Measurements from ENCODE around the gene IFITM2.
"Not testable (repeated sequence)": the region's sequence is repeated elsewhere in the genome, so short reads cannot be mapped to it uniquely, and the experiment has no call there.

Gene IFITM2

DNA sequence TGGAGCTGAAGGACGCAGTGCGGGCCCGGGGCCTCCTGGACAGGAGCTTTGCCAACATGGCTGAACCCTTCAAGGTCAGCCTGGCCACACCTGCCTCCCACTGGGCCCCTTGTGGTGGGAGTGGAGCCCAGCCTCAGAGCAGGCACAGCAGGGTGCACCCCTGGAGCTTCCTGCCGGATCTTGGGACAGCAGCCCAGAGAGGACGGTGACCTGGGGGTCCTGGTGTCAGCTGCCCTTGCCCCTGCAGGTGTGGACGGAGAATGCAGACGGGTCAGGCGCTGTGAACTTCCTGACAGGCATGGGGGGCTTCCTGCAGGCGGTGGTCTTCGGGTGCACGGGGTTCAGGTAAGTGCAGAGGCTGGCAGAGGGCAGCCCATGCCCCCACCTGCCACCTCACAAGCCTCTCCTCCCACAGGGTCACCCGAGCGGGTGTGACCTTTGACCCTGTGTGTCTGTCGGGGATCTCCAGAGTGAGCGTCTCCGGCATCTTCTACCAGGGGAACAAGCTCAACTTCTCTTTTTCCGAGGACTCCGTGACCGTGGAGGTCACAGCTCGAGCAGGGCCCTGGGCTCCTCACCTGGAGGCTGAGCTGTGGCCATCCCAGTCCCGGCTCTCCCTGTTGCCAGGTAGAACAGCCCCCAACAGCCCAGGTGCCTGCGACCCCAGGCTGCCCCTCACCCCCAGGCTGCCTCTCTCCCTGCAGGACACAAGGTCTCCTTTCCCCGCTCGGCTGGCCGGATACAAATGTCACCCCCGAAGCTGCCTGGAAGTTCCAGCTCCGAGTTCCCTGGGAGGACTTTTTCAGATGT is 13.6 kb upstream of the IFITM2 start:
- DNase-seq = no peak

DNA sequence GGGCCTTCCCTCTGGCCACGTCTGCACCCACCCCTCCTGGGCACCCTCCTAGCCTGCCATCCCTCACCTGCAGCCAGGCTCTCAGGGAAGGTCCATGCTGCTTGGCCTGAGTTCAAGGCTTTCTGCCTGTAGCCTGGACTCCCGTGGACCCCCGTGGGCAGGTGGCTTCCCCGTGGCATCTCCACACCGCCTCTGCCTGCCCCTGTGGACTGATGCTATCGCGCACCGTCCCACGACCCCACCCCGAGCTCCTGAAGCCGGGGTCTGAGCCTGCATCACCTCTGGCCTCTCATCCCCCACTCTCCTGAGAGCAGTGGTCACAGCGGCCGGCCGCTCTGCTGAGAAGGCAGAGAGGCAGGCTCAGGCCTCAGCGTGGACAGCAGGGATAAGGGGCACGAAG is 12.8 kb upstream of the IFITM2 start:
- no peak for DNase-seq

DNA sequence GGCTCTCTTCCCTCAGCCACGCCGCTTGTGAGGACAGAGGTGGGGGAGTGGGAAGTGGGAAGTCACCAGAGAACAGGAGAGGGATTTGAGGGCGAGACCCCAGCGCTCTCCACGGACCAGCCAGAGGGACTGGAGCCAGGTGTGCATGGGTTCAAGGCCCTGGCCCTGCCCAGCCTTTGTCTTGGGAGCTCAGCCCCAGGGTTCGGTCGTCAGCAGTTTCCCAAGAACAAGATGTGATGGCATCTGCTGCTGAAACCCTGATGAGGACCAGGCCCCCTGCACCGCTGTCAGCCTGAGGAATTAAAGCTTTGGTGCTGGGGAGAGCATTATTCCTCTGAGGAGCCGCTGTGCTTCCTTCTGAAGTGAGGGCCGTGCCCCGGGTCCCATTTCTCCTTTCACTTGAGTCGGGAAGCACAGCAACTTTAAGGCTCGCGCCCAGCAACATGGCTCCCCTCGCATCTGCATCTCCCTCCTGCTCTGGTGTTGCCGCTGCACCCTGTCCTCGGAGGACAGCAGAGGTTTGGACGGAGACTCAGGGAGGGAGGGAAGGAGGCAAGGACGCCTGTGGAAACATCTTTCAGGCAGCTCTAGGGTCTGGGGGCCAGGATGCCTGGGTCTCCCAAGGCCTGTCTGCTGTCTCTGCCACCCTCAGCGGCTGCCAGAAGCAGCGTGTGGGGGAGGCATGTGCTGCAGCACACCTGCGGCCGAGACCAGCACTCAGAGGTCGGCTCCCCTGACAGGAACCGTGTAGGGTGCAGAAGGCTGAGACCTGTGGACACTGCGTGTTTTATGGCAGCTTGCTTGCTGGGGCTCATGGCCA is 12.1 kb upstream of the IFITM2 start:
- DNase-seq = no peak

DNA sequence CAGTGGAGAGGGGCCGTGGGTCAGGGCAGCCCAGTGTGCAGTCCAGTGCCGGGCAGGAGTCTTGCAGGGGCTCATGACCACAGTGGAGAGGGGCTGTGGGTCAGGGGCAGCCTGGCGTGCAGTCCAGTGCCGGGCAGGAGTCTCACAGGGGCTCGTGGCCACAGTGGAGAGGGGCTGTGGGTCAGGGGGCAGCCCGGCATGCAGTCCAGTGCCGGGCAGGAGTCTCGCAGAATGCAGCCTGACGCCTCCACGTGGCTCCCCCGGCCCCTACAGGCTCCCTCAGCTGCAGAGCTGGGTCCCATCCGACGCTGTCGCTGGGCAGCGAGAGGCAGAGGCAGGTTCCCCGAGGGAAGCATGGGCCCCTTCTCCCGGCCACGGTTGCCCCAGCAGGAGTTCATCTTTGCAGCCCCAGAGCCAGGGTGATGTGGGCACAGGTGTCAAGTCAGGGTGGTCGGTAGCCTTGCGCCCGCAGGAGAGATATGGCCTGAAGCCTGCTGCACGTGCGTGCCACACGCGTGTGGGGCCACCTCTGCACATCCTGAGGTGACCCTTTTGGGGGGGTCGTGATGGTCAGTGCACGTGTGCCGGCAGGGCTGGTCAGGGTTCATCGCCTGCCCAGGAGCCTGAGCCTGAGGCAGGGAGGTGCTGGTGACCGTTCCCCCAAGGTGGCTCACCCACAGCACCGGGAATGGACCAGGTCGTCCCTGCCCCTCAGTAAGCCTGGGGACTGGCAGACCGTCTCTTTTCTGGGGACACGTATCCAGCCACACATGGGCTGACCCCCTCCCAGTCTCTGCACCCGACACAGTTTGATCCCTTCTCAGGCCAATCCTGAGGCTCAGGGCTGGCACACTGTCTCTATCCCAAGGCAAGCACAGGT is 11.2 kb upstream of the IFITM2 start:
- DNase-seq = no peak

DNA sequence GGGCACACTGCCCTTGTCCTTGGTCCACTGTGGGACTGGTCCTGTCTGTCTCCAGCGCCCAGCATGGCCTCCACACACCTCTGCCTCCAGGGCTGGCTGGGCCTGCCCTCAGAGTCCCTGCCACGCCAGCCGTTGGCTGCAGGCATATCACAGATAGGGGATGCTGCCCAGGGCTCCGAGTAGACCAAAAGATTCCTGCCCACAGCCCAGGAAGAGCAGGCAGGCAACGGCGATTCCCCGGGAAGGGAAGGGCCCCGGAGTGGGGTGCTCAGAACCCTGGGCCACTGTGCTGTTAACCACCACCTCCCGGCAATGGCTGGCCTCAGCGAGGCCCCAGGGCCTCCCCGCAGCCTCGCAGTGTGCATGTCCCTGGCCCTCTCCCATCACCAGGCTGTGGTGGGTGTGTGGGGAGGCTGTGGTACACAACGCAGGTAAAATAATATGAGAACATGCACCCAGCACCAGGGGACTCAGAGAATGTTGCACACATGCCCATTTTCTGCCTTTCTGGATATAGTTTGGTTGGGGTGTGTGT is 10.5 kb upstream of the IFITM2 start:
- DNase-seq = no peak

DNA sequence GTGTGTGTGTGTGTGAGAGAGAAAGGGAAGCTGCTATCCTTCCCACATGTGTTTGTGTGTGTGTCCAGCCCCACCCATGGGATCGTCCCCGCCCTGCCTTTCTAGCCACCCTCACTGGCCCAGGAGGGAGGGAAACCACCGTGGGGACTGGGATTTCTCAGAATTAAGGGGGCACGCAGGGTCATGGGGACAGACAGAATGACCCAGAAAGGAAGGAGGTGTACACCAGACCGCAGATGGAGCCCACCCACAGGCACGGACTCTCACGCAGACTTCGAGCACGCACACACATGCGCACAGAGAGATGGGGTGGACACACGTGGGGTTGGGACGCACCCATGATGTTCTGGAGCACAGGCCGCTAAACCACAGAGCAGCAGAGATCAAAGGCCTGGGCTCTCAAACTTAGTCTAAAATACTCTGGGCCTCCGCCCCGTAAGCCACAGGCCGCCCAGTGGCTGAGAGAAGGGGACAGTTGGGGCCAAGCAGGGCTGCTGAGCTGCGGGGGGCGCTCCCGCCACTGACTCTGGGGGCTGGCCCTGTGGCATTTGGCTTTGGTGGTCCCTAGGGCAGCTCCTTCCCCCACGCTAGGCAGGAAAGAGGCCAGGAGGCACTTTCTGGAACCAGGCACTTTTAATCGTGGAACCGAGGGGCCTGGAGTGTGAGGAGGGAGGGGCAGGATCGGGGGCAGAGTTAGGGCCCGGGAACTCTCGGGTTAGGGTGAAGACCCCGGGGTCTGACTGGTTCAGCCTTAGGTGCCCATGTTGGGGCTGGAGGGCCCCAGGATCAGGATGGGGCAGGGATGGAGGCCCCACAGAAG is 9.8 kb upstream of the IFITM2 start:
- no peak for DNase-seq

DNA sequence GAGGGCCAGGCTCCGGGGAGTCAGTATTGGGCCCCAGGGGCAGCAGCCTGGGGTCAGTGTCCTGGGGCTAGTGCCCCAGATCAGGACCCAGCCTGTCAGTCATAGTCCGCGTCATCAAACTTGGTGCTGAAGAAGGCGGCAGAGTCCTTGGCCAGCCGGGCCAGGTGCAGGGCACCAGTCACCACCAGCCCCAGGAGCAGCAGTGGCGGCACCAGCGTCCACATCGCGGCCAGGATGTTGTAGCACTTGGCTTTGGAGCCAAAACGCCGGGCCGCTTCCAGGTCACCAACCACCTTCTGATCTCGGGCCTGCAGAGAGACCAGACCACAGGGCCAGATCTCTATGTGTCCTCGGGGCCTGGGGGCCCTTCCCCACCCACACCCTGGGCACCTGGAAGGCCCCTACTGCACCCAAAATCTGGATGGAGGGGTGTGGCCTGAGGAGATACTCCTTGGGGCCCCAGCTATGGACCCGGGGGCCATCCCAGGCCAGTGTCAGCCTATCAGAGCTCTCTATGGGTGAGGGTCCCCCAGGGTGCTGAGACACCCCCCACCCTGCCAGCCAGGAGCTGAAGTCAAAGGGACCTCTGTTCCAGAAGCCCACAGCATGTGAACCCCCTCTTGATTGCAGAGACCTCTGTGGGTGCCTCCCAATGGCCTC is 9.1 kb upstream of the IFITM2 start:
- no peak for DNase-seq

DNA sequence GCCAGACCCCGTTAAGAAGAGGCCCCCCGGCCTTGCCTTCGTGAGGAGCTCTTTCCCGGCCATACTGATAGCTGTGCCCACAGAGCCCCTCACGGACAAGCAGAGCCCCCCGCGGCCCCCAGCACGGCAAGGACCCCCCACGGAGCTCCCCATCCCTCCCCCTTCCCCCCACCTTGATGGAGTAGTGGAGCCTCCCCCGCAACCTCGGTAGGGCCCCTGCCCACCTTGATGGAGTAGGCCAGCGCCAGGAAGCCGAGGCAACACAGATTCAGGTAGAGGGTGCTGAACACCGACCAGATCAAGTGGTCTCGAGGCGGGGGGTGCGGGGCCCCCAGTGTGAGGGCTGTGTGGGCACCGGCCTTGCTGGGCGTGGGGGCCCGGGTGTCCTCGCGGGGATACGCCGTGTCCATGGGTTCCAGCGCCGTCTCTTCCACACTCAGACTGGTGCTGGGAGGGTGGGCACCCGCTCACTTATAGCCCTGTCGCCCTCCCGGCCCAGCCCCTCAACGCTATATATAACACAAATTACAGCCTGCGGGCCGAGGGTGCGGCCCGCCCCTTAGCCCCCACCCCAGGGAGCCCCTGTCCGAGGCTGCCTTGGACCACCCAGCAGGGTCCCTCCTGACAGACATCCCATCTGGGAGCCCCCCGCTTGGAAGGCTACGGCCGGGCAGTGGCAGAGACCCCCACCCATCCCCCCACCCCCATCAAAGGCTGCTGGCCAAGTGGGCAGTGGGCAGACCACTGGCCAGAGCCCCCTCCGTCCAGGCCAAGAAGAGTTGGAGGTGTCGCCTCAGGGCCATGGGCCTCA is 8.3 kb upstream of the IFITM2 start, which contains the start of gene IFITM5:
IFITM5 (minus strand) TSS at position 446 of the 811 bp plus-strand sequence; CDS start at position 410, 36 bp downstream.
- DNase-seq = no peak

DNA sequence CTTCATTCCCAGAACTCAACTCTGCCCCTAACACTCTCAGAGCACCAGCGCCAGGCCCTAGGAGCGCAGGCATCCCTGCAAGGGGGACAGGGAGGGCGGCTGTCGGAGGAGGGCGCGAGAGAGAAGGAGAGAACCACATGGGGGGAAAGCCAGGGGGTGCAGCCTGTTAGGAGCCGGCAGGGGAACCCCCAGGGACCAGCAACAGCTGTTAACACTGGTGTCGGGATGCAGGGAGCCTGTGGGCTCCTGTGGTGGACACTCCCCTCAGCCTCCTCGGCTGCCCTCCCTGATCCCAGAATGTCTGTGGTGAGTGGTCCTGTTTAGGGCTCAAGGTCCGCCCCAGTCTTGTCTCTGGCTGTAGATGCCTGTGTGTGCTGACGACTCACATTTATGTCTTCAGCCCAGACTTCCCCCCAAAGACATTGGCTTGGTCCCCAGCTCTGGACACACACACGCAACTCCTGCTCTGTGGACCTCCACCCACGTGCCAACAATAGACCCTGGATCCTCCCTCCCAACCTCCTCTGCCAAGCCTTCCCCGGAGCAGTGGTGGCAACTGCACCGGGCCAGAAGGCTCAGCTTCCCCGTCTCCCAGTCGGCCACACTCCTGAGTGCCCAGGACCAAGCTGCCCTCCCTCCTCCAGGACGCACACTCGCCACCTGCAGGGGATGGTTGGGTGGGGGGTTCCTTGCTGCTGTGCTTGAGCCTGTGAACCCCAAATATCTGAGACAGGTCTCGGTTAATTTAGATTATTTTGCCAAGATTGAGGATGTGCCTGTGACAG is 7.5 kb upstream of the IFITM2 start:
- DNase-seq = peak; percentile 47

DNA sequence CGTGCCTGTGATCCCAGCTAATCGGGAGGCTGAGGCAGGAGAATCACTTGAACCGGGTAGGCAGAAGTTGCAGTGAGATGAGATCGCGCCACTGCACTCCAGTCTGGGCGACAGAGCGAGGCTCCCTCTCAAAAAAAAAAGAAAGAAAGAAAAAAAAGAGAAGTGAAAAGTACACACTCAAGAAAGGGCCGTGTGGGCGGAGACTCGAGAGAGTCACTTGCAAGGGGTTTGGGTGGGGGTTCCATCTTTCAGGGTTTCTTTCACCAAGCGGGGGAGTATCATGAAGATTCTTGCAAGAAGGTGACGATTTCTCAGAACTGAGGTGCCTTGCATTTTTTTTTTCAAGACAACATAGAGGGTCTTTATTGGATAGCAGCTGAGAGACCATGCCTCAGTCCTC is 4.3 kb upstream of the IFITM2 start:
- DNase-seq = no peak

DNA sequence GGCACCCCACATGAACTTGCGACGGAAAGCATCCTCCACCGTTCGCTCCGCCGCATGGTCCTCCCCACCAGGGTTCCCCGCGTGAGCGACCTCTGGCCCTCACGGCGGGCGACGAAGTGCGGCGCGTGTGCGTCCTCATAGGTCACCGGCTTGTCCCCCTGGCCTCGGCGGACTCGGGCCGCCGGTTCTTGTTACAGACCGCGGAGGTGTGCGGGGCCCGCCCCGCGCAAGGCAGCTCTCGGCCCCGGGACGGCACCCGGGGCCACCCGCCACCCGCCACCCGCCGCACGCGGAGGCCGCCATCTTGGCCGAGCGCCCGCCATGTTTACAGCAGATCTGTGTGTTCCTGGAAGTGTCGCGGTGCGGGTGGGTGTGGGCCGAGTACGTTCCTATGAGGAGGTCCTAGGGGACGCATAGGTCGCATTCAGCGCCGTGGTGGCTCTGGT is 3.5 kb upstream of the IFITM2 start:
- DNase-seq = no peak

DNA sequence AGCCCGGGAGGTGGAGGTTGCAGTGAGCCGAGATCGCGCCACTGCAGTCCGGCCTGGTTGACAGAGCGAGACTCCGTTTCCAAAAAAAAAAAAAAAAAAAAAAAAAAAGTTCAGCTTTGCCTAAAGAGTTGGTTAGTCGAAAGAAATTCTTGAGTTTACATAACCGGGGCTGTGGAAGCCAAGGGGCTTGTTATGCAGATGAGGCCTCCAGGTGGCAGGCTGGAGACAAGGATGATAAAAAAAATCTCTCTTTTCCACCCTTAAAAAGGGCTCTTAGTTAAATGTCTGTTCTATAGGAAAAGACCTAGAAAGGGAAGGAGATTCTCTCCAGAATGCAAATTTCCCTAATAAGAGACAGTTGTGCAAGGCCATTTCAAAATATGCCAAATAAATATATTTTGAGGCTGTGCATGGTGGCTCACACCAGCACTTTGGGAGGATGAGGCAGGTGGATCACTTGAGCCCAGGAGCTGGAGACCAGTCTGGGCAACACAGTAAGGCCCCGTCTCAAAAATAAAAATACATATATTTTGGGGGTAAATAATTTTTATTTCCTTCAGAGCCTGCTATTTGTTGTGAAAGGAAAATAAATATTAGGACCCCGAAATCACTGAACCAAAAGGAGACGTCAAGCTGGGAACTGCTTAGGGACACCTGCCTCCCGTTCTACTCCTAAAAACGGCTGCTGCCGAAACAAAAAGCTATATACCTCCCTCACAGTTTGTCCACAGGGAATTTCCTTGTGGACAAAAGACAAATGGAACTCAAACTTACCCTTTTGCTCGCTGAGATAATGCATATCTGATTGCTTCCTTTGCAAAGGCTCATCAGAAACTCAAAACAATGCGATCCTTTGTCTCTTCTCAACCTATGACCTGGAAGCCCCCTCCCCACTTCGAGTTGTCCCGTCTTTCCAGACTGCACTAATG is 2.4 kb upstream of the IFITM2 start:
- DNase-seq = peak; percentile 15

DNA sequence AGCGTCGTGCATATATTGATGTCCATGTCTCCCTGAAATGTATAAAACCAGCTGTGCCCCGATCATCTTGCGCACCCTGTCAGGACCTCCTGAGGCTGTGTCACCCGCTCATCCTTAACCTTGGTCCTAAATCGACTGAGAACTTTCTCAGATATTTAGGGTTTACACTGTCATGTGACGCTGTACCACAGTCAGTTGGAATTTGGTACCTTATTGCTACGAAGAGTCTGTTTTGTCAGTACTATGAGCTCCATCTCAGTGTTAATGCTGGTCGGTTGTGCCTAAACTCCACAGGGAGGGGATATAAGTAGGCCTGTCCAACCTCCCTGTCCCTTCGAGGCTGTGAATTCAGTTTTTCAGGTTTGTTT is 1.8 kb upstream of the IFITM2 start:
- no peak for DNase-seq

DNA sequence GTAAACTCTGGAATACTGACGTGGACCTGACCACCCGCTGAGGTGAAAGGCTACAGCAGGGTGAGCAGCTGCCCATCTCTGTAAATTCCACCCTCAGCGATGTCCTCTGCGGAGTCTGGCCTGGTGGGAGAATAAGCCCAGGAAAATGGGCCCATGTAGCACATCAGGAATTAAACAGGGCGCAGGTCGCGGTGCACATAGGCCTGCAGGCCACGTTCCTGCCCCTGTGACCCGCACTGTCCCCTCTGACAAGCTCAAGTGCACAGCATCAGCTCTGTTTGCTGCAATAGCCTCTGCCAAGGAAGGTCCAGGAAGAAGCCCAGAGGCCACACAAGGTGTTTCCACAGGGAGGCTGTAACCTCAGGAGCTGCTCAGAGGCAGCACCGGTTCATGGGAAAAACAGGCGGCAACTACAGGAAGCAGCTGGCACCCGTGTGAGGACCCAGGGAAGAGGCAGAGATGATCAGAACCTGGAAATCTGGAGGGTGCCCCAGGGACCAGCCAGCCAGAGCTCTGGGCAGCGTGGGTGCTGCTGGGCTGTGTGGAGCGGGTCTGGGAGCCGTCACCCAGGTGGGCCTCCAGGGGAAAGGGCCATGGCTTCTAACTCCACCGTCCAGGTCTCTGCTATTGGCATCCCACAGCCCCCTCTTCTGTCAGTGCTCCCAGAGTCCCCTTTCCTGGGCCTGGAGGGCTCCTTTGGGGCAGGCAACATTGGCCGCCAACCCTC is 808 bp upstream of the IFITM2 start:
- no peak for DNase-seq

DNA sequence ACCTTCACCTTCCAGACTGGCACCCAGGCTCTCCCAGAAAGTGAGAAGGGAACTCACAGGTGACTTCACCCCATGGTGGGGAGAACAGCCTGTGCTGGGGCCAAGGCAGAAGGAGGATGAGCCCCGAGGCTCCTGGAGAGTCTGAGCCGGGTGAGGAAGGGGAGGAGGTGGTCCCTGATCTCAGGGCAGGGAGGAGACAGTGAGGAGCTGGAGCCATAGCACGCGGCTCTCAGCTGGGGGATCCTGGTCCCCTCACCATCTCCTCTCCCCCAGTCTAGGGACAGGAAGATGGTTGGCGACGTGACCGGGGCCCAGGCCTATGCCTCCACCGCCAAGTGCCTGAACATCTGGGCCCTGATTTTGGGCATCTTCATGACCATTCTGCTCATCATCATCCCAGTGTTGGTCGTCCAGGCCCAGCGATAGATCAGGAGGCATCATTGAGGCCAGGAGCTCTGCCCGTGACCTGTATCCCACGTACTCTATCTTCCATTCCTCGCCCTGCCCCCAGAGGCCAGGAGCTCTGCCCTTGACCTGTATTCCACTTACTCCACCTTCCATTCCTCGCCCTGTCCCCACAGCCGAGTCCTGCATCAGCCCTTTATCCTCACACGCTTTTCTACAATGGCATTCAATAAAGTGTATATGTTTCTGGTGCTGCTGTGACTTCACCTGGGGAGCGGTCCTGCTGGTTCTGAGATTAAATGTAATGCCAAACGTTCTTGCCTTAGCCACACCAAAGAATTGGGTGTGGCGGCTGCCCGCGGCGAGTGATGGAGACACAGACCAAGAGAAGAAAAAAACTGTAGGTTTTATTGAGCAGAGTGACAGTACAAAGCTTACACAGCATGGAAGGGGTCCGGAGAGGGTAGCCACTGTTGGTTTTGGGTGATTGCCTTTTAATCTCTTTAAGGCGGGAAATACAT is 1.4 kb downstream of the IFITM2 start:
- DNase-seq = not testable (repeated sequence)

DNA sequence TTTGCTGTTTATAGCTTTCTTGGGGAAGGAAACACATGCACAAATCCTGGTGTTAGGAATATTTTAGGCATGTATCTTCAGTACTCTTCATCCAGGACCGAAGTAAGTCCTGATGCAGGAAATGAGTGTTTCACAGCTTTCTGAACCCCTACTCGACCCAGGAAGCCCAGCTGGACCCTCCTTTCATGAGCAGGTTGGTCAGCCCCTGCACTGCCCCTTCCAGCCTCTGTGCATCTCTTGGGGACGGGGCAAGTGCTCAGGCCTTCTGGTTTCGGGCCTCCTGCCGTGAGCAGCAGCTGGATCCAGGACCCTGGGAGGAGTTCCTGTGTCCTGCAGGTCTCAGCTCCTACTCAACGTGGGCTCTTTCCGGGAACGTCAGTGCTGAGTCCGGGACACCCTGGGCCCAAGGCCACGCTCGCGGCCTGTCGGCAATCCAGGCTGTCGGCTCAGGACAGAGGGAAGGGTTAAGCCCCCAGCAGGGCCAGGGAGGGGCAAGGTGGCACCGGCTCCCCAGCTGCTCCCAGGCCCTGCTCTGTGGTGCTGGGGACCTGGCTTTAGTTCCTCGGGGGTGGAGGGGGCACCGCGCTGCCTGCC is 2.5 kb downstream of the IFITM2 start:
- DNase-seq = not testable (repeated sequence)

Data from NCI-H82 (cell line).